ENCODE data around the gene AURKA.

AURKA gene

DNA sequence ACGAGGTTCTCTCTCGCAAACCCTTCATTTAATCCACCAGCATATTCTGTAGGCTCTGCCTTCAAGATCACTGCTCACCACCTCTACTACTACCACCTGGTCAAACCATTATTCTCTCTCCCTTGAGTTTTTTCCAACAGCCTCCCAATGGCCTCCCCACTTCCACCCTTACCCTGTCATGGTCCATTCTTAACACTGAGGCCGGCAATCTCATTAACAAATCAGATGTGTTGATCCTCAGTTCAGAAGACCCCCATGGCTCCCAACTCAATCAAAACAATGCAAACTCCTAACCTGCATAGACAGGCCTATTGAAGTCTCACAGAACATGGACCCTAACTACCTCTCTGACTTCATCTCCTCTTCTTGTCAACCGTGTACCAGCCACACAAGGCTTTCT is 2.2 kb downstream of the AURKA start:
- no peak for DNase-seq

DNA sequence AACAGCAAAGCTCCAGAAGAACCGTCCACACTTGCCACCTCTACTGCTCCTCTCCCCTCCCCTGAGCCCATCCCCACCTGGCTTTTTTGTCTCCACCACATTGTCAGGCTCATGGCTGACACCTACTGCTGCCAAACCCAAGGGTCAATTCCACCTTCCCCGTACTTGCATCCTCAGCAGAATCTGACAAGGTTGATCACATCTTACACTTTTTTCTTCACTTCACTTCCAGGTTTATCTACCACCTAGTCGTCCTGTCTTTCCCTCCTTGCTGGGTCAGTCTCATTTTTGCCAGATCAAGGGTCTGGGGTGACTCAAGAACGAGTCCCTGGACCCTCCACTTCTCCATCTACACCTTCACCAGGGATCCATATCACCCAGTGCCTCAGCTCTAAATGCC is 3.1 kb downstream of the AURKA start:
- DNase-seq, result no peak

DNA sequence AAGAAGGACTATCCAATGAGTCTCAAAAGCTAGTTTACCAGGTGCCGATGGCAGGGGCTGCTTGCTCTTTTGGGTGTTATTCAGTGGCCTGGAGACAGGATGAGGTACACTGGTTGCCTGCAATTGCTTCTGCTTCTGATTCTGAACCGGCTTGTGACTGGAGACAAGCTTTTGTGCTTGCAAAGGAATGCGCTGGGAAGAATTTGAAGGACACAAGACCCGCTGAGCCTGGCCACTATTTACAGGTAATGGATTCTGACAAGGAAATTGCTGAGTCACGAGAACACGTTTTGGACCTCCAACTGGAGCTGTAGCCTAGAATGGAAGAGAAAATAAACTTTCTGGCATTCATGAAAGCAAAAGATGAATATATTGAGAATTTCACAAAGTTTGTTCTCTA is 5.8 kb downstream of the AURKA start:
- DNase-seq, result no peak

DNA sequence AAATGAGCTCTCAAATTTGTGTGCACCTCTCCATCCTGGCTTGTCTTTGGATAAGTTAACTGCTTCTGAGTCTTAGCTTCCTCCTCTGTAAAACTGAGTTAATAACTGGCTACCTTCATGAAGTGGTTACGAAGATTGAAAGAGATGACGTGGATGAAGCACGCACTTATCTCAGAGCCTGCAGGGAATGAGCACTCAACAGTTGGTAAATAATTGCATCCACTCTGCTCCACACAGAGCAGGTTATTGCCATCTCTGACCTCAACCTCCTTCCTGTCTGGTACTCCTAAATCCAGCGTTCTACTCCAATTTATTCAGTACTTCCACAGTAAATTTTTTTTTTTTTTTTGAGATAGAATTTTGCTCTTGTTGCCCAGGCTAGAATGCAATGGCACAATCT is 6.9 kb downstream of the AURKA start:
- no peak for DNase-seq

DNA sequence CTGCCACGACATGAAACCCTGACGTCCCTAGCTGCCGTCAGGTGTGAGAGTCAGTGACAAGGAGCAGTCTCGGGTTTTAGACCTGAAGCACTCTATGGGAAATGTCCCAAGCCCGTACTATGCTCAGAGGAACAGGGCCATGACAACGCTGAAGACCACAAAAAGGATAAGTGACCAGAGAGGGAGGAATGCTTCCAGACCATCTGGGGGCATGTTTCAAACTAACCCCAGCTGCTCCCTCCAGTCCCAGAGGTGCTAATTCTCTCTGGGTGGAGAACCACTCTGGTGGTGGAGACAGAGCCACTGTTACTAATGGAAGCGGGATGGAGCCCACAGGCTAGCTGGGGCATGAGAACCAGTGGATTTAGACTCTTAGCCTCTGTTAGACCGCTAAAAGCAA is 8.7 kb downstream of the AURKA start:
- DNase-seq, result no peak

DNA sequence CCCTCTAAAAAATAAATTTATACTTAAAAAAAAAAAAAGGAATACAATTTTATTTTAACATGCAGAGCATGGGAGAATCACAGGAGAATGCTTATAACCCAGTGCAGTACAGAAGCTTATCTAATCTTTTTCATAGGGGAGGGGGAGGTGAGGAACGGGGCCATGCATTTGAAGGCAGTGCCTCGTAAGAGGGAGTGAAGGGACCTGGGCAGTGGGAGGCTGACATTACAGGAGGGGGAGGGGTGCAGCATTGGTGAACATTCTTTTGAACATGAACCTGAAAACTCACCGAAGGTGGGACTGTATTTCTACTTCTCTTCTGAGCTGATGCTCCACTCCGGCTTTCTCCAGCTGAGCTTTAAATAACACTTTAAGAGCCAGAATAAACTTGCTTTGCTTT is 9.3 kb downstream of the AURKA start:
- no peak for DNase-seq

DNA sequence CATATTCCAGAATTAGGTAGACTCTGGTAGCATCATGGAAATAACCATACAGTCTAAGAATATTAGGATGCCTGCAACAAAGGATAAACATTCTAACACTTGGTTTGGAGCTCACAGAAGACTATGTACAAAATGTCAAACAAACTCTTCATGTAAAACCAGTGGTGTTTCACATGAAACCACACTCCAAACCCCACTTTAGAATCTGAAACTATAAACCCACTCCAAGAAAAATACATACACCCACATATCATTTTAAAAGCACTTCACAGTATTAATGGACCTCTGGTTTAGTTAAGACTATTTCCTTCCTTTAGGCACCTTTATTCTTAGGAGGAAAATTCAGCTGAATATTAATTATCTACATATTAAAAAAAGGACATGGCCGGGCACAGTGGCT is 10.5 kb downstream of the AURKA start:
- no peak for DNase-seq

DNA sequence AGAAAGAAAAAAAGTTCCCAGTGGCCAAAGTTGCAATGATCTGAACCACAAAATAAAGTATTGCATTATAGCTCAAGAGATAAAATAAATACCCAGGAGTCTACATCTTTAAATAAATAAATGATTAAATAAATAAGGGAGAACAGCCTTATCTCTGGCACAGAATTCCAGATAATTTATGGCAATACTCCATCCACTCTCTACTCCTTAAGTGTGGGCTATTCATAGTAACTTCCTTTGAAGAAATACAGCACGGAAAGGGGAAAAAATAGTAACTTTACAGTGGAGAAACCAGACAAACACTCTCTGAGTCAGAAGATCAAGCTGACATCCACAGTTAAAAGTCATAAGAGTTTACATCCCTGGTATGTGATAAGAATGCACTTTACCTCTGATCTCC is 11.6 kb downstream of the AURKA start:
- no peak for DNase-seq

DNA sequence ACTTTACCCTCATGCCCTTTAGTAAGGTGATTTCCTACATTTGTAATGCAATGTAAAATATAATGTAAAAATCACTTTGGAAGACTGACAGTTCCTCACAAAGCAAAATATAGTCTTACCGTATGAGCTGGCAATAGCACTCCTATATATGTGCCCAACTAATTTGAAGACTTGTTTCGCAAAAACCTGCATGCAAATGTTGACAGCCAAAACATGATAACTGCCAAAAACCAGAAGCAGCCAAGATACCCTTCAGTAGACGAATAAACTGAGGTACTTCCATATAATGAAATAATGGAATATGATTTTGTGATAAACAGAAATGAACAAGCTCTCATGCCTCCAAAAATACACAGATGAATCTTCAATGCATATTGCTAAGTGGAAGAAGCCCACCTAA is 13.6 kb downstream of the AURKA start:
- no peak for DNase-seq

DNA sequence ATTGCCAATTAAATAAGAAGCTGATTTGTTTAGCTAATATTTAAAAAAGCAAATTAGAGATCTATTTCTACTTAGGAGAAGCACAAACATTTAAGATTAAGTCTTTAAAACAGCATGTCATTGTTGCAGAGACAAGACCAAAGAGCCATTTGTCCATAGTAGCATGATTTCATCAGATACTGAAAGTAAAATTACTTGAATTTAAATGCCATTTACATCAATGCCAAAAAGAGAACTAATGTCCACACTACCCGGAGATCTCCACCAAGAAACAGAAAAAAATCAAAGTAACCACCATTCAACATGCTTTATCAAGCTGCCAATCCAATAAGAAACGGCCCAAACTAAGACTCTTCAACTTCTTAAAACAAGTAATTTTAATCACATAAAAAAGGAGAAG is 15.7 kb downstream of the AURKA start:
- no peak for DNase-seq

DNA sequence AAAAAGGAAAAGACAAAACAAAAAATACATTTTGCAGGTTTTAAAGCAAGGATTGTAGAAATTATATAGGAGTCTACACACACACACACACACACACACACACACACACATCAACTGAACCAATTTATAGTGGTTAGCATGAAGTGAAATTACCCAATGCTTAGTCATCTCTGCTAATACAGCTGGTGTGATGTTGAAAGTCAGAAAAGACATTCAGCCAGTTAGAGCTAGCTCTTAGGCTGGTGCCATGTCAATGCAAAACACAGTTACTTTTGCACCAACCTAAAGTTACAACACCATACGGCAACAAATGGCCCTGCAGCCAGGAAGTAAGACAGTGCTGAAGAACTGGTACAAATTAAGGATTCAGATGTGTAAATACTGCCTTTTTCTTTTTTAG is 18.1 kb downstream of the AURKA start:
- DNase-seq, result no peak

DNA sequence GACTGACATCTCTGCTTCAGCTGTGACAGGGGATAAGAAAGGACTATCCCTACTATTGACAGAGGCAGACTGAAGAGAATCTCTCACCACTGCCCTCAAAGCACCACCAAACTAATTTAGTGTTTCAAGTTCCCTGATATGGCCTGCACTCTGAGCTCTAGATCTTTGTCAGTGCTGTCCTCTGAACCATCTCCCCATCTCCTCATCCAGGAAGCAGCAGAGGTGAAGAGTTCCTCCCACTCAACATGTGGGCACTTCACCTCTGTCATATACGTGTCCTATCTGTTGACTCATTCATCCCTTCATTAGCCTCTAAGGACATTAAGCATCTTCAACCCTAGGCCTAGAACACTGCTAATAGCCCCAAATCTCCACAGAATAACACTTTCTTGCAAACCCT is 19.2 kb downstream of the AURKA start:
- no peak for DNase-seq

DNA sequence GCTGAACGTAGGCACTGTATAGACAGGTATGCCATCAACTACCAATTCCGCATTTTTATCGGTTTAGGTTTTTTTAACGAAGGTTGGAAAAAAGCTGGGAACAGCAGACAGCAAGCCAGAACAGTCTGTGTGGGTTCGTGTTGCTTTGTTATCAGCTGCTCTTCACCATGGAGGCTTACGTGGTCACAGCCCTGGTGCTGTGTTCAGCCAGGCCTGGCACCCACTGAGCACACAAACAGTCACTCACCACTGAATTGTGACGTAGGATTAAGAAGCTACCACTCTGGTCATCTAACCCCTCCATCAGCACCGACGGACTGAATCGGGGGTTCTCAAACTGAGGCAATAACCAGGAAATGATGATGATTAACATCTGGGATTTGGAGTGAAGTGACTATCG is 20.0 kb downstream of the AURKA start:
- no peak for DNase-seq

DNA sequence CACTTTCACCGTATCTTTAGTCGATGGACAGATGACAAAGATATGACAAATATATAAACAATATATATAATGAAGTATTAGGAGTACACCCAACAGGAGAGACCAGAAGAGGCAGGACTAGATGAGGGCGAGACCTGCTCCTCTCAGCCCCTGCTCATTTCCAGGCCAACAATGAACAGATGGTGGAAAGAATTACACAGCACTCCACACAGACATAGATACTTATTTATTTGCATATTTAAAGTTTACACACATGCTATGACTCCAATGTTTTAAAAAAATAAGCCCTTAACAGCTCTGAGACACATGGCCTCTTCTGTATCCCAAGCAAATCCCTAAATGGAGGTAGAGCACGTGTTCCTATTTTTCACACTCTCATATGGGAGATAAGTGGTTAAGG is 22.8 kb downstream of the AURKA start:
- DNase-seq, result no peak

DNA sequence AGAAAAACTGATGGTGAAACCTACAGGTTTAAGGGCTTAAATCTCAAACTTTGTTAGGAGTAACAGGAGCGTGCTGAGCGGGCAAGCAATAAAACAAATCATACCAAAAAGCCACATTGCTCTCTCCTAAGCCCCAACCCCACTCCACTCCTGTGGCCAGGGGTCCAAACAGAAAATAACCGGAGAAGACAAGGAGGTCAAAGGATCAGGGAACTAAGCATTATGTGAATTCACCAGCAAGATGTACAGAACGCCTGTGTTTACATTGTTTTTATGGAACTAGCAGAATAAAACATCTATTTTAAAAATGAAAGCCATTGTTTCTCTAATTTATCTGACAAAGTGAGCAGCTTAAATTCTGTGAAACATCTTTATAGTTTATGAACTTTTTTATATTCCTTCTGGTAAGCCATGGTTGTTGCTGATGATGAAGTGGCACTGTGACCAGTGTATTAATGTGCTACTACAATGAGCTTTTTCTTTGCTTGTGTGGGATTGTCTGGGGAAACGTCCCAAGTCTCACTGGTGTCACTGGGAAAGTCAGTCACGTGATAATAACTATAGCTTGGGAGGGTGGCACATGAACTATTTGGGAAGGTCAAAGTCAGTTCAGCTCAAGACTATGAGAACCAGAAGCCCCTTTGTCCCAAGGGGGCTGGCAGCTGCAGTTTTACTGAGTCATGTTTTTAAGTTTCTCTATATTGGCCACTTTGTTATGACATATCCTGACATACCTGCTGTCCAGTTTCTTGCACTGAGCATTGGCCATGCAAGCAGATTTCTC is 23.5 kb downstream of the AURKA start:
- DNase-seq, result no peak

DNA sequence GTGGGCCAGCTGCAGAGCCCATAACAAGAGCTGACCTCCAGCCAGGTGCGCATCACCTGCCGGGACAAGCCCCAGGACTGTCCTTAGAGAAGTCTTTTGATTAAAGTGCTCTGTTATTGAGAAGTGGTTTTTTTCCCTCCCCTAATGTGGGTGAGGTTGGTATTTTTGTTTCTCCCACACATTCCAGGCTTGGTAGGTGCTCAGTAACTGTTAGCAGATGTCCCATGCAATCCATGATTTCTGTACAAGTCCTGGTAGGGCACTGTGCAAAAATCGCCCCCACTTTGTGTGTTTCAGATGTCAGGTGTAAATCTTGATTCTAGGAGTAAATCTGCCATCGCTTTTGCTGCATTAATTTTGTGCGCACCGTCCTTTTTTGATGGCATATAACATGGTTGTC is 28.5 kb downstream of the AURKA start:
- DNase-seq, result no peak

DNA sequence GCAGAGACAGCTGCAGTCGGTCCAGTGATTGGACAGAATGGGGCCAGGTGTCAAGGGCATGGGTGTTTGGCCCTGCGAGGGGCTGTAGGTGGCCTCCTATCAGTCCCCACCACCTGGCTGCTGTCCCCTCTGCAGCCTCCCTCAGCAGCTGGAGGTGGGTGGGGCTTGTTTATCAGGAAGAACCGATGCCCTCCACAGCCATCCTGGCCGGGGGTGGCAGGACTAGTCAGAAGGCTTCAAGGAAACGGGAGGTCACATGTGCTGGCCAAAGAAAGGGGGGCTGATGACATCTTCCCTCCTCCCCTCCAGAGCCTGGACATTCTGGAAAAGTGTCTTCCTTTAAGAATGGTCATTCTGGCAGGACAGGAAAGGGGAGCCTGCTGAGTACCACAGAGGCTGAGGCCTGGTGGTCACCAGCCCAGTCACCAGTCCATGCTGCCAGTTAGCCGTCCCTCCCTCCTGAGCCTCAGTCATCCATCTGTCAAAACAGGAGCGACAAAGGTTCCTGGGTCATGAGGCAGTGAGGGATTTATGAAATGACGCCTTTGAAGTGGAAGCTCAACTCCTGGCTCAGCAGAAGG is 29.1 kb downstream of the AURKA start:
- DNase-seq, result no peak

DNA sequence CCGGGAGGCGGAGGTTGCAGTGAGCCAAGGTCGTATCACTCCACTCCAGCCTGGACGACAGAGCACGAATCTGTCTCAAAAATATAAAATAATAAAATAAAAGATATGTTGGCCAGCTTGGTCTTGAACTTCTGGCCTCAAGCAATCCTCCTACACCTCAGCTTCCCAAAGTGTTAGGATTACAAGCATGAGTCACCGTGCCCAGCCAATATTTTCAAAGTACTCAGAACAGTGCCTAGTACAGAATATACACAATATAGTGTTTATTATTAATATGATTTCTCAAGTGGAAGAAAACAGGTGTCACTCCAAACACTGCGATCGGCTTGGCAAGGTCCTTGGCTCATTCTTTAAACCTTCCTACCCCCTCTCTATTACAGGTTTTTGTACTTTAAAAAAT is 30.1 kb downstream of the AURKA start:
- DNase-seq, result no peak

DNA sequence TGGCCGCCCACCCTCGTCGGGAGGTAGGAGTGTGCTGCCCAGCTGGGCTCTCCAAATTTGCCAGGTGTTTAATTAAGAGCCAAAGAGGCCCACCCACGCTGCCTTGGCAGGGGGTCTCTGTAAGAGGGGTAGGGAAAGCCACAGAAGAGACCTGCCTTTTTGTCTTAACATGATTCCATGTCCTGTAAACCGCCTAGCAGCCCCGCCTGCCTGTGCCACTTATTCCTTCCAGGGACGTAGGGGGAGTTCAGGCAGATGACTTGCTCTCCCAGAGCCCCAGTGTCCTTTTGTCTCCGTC is 31.2 kb downstream of the AURKA start:
- DNase-seq, result no peak

DNA sequence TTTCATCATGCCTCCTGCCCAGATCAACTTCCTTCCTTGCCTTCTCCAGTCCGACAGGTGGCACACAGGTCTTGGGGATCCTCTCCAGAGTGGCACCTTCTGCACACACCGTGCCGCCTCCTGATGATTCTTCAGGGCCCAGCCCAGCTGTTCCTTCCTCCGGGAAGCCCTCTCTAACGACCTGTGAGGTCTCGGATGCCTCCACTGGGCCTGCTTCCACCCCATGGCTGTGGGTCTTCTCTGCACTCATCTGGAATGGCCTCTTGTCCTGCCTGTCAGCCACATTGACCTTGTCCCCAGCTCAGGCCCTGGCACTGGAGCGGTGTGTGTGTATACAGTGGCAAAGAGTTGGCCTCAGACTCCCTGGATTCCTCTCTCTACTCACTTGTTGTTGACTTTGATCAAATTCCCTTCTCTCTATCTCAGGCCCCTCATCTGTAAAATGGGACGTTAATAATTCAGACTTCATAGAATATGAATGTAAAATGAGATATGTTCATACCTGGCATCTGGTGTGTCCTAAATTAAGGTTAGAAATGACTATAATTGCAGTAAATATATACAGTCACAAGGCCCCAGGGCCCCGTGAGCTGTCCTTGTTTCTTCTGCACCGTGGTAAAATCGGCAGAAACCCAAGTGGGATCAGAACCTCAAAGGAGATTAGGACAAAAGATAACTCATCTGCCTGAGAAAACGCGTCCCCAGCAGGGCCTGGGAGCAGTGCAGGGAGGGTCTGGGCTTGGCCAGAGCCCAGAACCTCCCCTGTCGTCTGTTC is 31.7 kb downstream of the AURKA start:
- DNase-seq, result no peak

DNA sequence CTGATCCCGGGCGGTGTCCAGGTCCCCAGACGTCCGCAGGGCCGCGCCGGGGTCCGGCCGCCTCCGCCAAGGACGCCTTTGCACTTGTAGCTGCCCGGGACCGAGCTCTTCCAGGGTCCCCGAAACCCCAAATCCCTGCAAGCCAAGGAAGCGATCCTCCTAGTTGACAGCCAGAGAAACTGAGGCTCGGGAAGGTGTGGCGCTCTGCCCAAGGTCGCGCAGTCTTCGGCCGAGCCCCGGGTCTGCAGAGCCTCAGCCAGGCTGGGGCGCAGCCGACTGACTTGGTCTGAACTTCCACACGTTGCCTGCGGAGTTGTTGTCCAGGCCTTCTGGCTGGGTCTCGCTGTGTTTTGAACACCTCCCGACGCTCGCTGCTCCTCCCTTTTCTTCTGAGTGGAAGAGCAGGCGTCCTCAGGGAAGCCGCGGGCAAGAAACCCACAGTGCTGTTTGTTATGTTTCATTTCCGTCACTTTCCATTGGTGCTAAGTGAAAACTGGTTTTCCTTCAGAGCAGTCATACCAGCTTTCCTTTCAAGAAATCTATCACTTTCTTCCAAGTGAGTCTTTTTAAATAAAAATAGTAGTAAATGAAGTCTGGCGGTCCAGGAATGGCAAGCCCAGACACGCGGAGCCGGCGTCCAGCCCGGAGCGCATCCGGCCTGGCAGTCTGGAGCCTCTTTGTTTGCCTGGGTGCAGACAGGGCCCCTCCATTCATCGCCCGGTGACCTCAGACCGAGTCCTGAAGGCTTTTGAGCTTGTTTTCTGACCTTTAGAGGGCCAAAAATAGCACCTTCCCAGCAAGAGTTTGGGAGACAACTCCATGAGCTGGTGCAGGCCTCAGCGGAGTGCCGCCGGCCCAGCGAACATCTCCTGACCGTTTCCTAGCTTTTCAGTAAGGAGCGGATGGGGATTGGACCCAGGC is 32.5 kb downstream of the AURKA start:
- DNase-seq, result peak; percentile 52

DNA sequence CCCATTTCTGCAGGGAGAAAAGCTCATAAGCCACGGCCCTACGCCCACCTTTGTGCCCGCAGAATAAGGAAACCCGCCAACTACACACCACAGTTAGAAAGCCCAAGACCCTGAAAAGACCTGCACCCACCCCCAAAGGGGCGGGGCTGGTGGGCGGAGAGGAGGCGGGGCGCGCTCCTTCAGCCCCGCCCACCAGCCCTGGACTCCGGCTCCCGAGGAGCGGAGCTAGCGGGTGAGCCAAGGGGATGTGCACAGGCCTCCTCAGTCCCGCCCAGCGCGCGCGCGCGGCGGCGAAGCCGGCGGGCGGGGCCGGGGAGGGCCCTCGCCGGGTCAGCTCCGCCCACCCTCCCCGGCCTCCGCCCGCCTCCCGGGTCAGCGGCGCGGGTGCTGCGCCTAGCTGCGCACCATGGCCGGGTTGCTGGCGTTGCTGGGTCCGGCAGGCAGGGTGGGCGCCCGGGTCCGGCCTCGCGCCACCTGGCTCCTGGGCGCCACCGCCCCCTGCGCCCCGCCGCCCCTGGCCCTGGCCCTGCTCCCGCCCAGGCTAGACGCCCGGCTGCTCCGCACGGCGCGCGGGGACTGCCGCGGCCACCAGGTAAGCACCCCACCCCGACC is 33.3 kb downstream of the AURKA start, which contains the start of gene FAM210B:
FAM210B (plus strand) TSS at position 375 of the 612 bp plus-strand sequence; CDS start at position 407, 32 bp downstream.
- DNase-seq, result peak; percentile 90

DNA sequence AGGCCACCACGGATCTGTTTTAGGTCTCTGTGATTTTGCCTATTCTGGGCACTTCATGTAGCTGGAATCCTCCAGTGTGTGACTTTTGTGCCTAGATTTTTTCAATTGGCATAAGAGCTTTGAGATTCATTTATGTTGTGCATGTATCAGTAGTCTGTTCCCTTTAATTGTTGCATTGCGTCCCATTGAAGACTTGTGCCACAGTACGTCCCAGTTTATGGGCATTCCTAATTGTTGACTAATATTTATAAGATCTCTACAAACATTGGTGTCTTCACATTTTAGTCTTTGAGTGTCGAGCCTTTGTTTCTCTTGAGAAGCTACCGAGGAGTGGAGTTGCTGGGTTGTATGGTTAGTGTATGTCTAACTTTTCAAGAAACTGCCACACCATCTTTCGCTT is 33.9 kb downstream of the AURKA start:
- DNase-seq, result no peak
